ENCODE results near the gene CUX1.
"Not testable (repeated sequence)": the region's sequence is repeated elsewhere in the genome, so short reads cannot be mapped to it uniquely, and the experiment has no call there.

The CUX1 gene

GRCh38 chr7:101917566-101917965 is 100.1 kb downstream of the CUX1 start:
- no peak for DNase-seq (ENCODE audit: low read depth in 3 of 3)

GRCh38 chr7:101918426-101918825 is 101.0 kb downstream of the CUX1 start:
- no peak for DNase-seq (ENCODE audit: low read depth in 3 of 3)

- no peak for DNase-seq (ENCODE audit: low read depth in 3 of 3)
Measured at GRCh38 chr7:101919363-101920115, 102.1 kb downstream of the CUX1 start.

- DNase-seq (ENCODE audit: low read depth in 3 of 3) = no peak
Measured at GRCh38 chr7:101921061-101921460, 103.6 kb downstream of the CUX1 start.

GRCh38 chr7:101921546-101922489 is 104.4 kb downstream of the CUX1 start:
- not testable (repeated sequence) for DNase-seq (ENCODE audit: low read depth in 3 of 3)

- DNase-seq (ENCODE audit: low read depth in 3 of 3) = no peak
Measured at GRCh38 chr7:101922631-101923601, 105.5 kb downstream of the CUX1 start.

GRCh38 chr7:101923602-101923985 is 106.2 kb downstream of the CUX1 start:
- no peak for DNase-seq (ENCODE audit: low read depth in 3 of 3)

- DNase-seq (ENCODE audit: low read depth in 3 of 3) = no peak
Measured at GRCh38 chr7:101924171-101924570, 106.7 kb downstream of the CUX1 start.

- DNase-seq (ENCODE audit: low read depth in 3 of 3) = no peak
Measured at GRCh38 chr7:101926265-101926664, 108.8 kb downstream of the CUX1 start.

GRCh38 chr7:101927389-101927788 is 110.0 kb downstream of the CUX1 start:
- DNase-seq (ENCODE audit: low read depth in 3 of 3) = no peak

GRCh38 chr7:101927802-101928201 is 110.4 kb downstream of the CUX1 start:
- DNase-seq (ENCODE audit: low read depth in 3 of 3) = no peak

GRCh38 chr7:101929256-101929655 is 111.8 kb downstream of the CUX1 start:
- DNase-seq (ENCODE audit: low read depth in 3 of 3) = no peak

- DNase-seq (ENCODE audit: low read depth in 3 of 3) = not testable (repeated sequence)
Measured at GRCh38 chr7:101929911-101930310, 112.5 kb downstream of the CUX1 start.

GRCh38 chr7:101932083-101932482 is 114.7 kb downstream of the CUX1 start:
- DNase-seq (ENCODE audit: low read depth in 3 of 3) = no peak

GRCh38 chr7:101933028-101933427 is 115.6 kb downstream of the CUX1 start:
- no peak for DNase-seq (ENCODE audit: low read depth in 3 of 3)

GRCh38 chr7:101933688-101934121 is 116.3 kb downstream of the CUX1 start:
- DNase-seq (ENCODE audit: low read depth in 3 of 3) = no peak

- no peak for DNase-seq (ENCODE audit: low read depth in 3 of 3)
Measured at GRCh38 chr7:101934618-101935017, 117.2 kb downstream of the CUX1 start.

GRCh38 chr7:101935521-101936141 is 118.2 kb downstream of the CUX1 start:
- DNase-seq (ENCODE audit: low read depth in 3 of 3) = no peak

- DNase-seq (ENCODE audit: low read depth in 3 of 3) = no peak
Measured at GRCh38 chr7:101936223-101936610, 118.8 kb downstream of the CUX1 start.

GRCh38 chr7:101936611-101937231 is 119.3 kb downstream of the CUX1 start:
- no peak for DNase-seq (ENCODE audit: low read depth in 3 of 3)
